Measurements from ENCODE around the gene MAD1L1. TPM values are rescaled to one million over a fixed set of nuclear protein-coding genes. Genes with fewer than 3 reads are reported as not detected.
"Not testable (repeated sequence)": the region's sequence is repeated elsewhere in the genome, so short reads cannot be mapped to it uniquely, and the experiment has no call there.

The MAD1L1 gene
- total RNA-seq, 1 experiment from 2014 or later: 103 TPM

DNA sequence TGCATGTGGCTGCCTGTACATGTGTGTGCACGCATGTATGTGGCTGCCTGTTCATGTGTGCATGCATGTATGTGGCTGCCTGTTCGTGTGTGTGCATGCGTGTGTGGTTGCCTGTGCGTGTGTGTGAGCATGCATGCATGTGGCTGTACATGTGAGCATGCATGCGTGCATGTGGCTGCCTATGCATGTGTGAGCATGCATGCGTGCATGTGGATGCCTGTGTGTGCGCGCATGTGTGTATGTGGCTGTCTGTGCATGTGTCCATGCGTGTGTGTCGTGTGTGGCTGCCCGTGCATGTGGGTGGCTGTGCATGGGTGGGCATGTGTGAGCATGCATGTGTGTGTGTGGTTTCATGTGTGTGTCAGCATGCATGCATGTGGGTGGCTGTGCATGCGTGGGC, 344.3 kb downstream of the MAD1L1 start:
- DNase-seq (ENCODE audit: low spot score): no peak

GRCh38 chr7:1887251-1887650, 345.5 kb downstream of the MAD1L1 start:
- no peak for DNase-seq (ENCODE audit: low spot score)

DNA sequence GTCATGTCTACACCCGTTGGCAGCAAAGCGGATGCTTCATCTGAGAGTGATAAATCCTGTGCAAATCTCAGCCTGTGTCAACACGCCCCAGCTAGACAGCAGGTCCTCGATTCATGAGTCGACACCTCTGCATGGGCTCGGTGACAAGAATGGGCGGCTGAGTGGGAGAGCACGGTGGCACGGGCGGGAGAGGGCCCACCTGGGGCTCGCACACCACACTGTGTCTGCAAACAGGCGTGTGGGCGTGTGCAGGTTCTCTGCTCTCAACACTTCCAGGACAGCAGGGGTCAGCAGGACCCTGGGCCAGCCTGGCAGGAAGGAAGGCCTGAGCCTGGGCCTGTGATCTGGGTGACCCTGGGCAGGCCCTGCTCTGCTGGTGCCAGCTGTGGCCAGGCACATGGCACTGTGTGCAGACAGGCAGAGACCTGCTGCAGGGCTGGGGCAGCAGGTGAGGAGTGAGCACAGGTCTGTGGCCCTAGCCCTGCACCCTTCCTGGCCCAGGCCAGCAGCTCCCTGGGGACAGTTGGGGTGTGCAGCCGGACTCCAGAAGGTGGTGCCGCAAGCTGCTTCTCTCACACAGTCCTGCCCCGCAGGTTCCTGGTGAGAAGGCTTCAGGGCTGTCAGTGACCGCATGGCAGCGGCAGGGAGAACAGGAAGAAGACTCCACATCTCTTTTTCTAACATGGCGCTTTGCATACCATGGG, 346.2 kb downstream of the MAD1L1 start:
- no peak for DNase-seq (ENCODE audit: low spot score)

GRCh38 chr7:1885465-1886226, 347.1 kb downstream of the MAD1L1 start:
- no peak for DNase-seq (ENCODE audit: low spot score)

DNA sequence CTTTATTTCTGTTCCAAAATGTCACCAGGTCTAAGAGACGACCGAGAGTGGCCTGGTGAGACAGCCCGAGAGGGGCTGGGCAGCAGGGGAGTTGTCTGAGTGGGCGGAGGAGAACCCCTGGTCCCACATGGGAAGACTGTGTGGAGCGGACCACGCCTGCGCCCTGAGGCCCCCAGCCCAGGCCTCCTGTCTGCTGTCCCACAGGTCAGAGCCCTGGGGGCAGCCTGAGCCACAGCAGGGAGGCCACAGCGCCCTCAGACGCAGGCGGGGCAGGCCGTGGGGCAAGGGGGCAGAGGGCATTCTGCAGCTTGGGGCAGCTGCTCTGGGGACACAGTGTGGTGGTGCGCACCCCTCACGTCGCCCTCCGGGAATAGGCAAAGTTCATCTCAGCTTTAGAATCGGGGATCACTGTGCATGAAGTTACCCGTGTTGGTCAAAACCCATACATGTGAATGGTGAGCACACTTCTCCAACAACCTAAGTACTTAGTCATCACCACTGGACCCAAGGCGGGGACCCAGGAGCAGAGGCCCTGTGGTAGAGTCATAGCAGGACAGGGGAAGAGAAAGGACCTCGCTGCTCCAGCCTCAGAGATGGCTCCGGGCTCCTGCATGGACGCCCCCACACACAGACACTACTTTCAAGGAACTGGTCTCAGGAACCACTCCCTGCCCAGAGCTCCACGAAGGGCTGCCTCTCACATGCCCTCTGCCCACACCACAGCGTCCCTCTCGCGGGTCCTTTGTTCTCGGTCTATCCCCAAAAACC, 348.0 kb downstream of the MAD1L1 start:
- no peak for DNase-seq (ENCODE audit: low spot score)

DNA sequence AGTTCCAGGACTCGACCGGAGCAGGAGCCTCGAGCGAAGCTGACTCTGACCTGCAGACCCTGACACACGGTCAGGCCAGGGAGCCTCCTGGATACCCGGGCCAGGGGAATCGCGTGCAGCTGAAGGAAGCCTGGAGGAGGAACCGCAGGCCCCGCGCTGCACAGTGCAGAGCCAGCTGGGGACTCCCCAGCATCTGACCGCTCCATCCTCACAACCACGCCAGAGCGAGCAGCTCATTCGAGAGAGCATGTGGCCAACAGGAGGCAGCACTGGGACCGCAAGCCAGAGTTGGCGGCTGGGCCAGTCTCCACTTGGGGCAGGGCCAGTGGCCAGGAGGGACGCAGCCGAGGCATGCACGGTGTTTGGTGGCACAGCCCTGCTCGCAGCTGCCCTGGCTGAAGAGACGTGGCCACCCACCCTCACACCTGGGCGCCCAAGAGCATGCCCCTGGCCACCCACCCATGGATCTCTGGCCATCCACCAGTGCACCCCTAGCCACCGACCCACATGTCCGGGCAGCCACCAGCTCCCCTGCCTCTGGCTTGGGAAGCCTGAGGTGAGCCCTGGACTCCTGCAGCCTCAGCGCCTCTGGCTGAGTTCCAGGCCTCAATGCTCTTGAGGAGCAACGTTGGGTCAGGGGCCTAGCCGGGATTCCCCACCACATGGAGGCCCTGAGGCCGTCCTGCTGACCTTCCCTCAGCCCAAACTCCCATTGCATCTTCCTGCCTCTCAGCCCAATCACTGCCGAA, 348.7 kb downstream of the MAD1L1 start:
- no peak for DNase-seq (ENCODE audit: low spot score)

DNA sequence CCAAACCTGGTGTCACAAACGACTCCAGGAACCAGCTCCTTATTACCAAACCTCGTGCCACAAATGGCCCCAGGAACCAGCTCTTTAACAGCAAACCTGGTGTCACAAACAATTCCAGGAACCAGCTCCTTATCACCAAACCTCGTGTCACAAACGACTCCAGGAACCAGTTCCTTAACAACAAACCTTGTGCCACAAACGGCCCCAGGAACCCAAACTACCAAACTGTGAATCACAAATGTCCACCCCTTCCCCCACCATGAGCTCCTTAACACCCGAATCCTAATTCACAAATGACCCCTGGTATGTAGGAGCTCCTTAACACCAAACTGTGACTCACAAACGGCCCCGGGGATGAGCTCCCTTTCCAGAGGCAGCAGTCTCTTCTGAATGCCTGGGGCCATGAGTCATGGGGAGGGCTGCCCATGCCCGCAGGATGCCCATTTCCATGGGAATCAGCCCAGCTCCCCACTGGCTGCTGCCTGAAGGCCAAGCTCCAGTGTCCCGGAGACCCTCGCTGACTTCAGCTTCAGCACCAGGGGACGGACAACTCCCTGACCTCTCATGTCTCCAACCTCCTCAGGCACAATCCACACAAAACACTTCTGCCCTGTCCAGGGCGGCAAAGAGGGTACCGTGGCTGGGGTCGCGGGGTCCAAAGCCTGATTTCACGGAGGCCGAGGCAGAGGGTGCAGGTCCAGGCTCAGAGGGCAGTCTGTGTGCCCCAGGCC, 349.5 kb downstream of the MAD1L1 start:
- peak; percentile 54 for DNase-seq (ENCODE audit: low spot score)

DNA sequence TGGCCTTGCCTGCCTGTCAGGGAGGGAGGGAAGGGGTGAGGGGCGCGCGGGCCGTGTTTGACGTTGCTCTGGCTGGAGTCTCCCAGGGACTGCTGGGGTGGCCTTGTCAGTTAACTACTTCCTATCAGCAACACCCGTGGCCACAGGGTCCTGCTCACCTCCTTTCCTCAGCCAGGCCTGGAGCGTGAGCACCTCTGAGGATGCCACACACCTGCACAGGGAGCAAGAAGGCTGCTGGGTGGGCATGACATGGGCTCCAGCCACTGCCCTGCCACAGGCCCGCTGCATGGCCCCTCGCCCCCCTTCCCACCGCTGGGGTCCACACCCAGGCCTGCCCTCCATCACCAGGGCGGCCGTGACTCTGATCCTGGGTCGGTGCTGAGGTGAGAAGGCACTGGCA, 350.3 kb downstream of the MAD1L1 start:
- DNase-seq (ENCODE audit: low spot score): no peak

DNA sequence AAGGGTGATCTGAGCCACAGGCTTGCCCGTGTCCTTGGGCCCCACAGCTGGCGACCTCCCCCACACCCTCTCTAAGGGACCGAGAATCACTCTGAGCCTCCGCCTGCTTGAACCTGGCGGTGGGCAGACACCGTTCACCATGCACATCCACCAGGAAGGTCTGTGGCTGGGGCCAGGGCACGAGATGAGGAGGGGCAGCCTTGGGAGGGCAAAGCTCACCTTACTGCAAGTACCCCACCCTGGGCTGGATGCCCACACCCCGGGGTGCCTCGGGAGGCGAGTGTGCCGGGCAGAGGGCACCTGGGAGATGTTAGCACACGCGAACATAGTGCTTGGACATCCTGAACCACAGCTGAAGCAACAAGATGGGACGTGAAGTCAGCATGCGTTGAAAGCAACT, 350.8 kb downstream of the MAD1L1 start:
- DNase-seq (ENCODE audit: low spot score): no peak

DNA sequence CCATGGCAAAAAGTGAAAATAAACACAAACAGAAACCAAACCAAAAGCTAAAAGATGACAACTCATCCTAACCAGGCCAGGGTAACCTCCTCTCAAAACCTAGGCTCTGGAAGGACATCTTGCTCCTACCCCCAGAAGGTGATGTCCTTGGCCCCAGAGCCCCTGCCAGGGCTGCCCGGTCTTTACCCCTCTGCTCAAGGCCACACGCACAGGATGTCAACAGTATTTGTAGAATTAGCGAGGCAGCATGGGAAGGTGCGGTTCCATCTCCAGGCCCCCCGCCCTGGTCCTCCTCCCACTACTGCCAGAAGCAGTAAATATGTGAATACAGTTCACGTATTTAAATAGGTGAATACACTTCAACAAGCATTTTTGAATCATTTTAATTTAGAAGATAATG, 356.1 kb downstream of the MAD1L1 start:
- not testable (repeated sequence) for DNase-seq (ENCODE audit: low spot score)

DNA sequence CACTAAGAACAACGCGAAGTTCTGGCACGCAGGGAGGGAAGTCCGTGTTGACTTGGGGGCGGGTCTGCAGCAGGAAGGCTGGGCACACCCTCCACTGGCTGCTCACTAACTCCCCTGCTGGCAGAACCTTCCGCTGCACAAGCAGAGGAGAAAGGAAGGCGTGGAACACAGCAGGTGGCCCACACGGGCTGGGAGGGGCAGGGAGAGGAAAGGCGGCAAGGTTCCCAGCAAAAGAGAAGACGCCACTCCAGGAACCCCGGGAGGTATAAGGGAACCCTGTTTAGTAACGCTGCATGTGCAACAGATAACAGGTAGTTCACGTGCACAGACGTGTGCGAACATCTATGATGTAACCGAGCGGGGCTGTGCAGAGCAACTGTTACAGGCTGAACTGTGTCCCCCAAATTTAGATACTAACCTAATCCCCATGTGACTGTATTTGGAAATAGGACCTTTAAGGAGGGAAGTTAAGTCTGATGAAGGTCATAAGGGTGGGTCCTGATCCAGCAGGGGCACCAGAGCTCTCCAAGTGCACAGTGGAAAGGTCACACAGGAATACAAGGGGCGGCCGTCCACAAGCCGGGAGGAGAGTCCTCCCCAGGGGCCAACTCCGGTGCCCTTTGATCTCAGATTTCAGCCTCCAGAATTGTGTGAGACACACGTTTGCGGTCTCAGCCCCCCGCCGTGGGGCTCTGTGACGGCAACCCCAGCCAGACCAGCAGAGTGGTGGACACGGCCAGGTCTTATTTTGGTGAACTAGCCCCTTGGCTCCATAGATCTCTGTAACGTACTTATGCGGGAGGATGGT, 357.1 kb downstream of the MAD1L1 start:
- DNase-seq (ENCODE audit: low spot score): peak; percentile 18

DNA sequence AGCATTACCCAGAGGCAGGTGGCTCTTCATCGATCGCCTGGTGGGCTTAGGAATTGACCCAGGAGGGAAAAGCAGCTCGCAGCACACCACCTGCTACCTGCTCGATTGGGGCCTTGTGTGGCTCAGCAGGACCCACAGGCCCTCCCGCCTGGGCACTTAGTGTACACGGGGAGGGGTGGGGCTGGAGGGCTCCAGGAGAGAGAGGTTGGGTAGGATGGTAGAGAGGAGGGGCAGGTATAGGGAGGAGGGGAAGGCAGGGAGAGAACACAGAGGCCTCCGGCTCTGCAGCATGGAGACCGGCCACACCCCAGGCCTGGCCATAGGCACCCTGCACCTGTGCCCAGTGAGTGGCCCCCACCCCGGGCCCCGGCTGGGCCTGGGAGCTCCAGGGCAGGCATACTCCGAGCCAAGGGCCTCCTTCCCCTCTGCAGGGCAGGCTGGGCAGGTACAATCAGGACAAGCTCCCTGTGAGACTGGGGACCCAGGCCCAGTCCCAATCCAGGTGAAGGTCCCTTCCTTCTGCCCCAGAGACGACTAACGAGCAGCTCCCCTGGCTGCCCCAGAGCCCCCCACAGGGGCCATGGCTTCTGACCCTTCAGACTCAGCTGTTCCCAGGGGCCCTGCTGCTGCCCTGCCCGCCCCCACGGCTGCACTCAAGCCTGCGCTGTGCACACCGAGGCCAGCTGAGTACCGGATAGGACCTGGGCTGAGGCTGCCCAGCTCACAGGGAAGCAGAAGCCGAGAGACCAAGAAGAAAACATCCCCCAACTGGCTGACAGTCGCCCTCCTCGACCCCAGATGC, 358.0 kb downstream of the MAD1L1 start:
- DNase-seq (ENCODE audit: low spot score): not testable (repeated sequence)

- DNase-seq (ENCODE audit: low spot score): no peak
Observed at GRCh38 chr7:1873857-1874589, 358.7 kb downstream of the MAD1L1 start.

- DNase-seq (ENCODE audit: low spot score): no peak
Observed at GRCh38 chr7:1873421-1873820, 359.3 kb downstream of the MAD1L1 start.

DNA sequence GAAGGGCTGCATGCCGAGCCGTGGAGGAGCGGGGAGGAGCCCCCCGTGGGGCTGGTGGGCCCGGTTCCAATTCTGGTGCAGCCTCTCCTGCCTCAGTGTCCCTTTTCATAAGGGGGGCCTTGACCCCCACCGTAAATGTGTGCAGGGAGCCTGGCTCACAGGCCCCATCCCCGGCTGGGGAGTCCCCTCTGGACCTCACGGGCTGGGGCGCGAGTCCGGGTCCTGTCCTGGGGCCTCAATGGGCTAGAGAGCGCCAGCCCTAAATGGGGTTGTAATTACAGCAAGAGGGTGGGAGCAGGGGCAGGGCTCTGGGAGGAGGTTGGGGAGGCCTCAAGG, 359.7 kb downstream of the MAD1L1 start:
- no peak for DNase-seq (ENCODE audit: low spot score)

GRCh38 chr7:1872191-1873069, 360.3 kb downstream of the MAD1L1 start:
- no peak for DNase-seq (ENCODE audit: low spot score)

GRCh38 chr7:1869452-1870130, 363.2 kb downstream of the MAD1L1 start:
- DNase-seq (ENCODE audit: low spot score): no peak
